Stomach (tissue), 4 donors: ENCODE data around the gene TCIRG1.

Experiments used
- CTCF ChIP-seq, 7 experiments: fragments of 450-650 bp in 4 of 7; fragments of 200-600 bp in 3 of 7; sonication (generic) in 3 of 7; IDR thresholded peaks; one replicate each; pipeline ENCODE4 v1.5.1; 2016 to 2019; ENCODE audit warnings: antibody characterized with exemption in 7 of 7, control low read depth in 2 of 7, mild to moderate bottlenecking in 1 of 7
- EP300 ChIP-seq: sonication (generic); formaldehyde crosslinking; IDR thresholded peaks from one replicate; pipeline ENCODE4 v1.6.1; 2017; ENCODE audit warnings: antibody characterized with exemption
- POLR2A ChIP-seq, 4 donors: fragments of 450-650 bp; IDR thresholded peaks; one replicate each; pipeline ENCODE4 v1.6.1; 2016; ENCODE audit warnings: antibody characterized with exemption in 4 of 4, control low read depth in 2 of 4, mild to moderate bottlenecking in 1 of 4, moderate library complexity in 1 of 4
- POLR2AphosphoS5 ChIP-seq, 3 donors: sonication (generic); formaldehyde crosslinking; IDR thresholded peaks; one replicate each; pipeline ENCODE4 v1.6.1; 2016; ENCODE audit warnings: antibody characterized with exemption in 3 of 3

DNA sequence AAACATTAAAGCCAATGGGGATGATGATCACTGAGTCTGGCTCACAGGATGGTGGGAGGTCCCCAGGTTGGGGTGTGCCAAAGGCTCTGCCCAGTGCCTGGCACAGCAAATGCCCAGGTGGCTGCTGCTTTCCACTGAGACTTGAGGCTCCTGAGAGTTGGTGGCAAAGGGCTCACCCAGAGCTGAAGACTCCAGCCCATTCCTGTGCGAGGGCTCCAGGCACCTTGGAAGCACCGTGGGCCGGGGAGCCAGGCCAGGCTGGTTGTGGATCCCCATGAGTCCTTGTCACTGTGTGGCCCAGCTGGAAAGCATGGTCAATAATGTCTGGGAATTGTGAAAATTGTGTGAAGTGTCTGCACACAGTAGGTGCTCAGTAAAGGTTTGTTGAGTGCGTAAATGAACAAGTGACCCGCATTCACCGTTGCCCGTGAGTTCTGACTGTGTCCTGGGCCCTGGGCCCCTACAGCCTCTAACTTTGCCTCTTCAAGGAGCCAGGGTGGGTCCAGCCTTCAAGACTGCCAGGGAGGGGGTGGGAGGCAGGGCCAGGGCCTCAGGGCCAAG is 32.1 kb upstream of the TCIRG1 start:
- TF ChIP-seq POLR2AphosphoS5 (IDR thresholded peaks at IDR 0.05) (no peak), EP300 (no peak), CTCF (IDR thresholded peaks at IDR 0.05) (no peak), POLR2A (IDR thresholded peaks at IDR 0.05) (no peak)
